Measurements from ENCODE around the gene PARM1.

PARM1 gene

DNA sequence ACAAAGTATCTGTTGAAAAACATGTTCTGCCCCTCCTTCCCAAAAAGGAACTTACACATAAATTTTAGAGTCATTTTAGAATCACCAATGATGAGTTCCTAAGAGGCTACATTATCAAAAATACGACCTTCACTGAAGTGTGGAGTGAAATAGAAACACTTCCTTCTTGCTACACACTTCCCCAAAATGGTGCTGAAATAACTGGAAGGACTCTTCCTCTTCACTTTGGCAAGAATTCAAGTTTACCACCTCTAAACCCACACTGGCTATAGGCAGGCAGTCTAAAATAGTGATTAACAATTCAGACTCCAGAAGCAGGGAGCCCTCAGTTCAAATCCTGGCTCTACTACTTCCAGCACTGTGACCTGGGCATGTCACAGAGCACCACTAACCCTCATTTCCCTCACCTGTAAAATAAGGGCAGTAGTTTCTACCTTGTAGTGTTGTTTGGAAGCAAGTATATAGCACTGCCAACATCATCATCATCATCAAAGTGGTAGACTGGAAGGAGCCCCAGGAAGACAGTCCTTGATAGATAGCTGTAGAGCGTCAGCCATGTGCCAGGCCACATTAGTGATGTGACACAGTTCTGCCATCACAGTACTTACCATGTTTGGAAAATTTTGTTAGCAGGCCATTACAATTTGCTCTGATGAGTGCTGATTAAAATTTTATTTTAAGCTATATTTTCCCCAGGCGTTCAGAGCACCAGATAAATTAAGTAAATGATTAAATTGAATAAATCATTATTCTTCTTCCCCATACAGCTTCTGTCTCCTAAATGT lies 103.3 kb downstream of the PARM1 start:
- peak; percentile 19 for DNase-seq

DNA sequence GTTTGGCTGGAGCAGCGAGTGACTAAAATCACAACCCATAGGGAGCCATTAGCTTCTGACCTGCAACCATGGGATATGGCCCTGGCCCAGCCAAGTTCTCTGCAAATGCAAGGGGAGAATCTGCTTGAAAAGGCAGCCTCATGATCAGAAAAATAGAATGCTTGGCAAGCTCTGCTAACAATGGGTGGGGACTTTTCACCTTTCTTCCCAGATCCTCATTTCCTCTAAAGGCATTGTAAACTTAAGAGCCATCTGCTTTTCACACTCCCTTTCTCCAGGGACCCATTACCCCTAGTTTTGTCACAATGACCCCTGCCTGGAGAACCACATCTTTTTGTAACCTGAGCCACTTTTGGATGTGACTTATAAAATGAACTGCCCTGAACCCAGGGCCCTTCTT lies 104.3 kb downstream of the PARM1 start:
- DNase-seq = no peak

DNA sequence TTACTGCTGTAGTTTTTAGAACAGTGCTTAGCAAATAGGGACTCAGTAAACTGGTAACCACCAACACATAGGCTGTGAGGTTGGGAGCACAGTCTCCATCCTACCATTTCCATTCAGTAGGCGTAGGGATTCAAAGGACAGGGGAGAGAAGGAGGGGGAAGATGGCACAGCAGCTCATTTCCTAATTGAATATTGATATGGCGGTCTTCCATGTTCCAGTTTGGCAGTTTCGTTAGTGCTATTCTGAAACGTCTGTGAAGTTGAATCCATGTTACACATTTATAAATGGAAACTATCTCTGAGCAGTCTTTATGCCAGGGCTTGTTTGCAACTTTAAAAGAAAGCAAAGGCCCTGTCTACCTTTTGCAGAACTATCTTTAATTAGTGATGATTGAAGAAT lies 105.5 kb downstream of the PARM1 start:
- DNase-seq = no peak

DNA sequence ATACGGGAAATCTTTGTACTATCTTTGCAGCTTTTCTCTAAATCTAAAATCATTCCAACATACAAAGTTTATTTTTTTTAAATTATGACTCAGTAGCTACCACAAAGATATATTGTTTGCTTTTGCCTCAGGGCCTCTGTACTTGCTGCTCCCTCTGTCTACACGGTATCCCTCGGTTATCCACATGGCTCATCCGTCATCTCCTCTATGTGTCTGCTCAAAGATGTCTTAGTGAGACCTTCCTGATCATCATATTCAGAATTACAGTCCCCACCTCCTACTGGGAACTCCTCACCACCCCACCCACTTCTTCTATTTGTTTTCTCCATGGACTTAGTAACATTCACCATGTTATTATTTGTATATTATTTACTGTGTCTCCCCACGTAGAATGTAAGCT lies 107.8 kb downstream of the PARM1 start:
- DNase-seq = no peak

DNA sequence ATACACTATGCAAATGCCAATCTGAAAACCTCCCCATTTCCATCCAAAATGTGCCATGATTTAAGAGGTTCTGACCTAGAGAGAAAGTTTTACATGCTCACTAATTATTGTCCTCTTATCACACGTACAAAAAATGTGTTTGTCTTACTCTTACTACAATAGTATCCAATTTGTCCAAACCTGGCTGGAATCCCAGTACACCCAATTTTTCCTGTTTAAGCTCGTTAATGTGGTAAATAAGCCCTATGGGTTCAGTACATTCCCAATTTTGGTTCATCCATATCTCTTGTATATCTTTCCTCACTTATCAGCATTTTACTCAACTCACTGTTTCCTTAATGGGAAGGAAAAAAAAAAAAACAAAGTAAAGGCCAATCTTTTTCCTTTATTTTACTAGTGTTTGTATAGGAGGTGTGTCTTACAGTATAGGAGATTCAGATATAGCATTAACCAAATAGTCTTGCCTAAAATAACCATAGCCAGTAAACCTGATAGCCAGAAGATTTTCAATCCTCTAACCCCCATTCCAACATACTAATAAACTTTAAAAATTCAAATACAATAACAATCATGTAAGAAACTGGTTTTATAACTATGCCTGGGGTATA lies 109.8 kb downstream of the PARM1 start:
- DNase-seq = no peak

DNA sequence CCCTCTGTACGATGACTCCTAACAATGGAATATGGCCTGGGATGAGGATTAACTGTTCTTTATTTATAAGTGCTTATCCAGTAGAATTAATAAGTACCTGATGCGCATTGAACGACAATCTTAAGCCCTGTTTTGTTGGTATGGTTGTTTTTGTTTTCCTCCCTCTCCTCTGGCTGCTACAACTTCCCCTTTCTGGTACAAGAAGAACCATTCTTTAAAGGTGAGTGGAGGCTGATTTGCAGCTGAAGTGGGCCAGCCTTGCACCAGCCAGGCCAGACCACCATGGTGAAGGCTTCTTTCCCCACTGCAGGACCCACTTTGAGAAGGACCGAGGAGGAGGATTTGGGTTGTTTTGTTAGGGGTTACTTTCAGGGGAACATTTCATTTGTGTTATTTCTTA lies 113.3 kb downstream of the PARM1 start:
- no peak for DNase-seq

DNA sequence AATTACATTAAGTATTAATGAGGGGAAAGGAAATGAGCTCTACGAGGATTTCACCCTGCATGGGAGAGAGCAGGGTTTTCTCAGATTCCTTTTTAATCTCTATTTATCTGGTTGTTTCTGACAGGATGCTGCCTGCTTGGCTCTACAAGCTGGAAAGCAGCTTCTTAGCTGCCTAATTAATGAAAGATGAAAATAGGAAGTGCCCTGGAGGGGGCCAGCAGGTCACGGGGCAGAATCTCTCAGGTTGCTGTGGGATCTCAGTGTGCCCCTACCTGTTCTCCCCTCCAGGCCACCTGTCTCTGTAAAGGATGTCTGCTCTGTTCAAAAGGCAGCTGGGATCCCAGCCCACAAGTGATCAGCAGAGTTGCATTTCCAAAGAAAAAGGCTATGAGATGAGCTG lies 113.7 kb downstream of the PARM1 start:
- no peak for DNase-seq

DNA sequence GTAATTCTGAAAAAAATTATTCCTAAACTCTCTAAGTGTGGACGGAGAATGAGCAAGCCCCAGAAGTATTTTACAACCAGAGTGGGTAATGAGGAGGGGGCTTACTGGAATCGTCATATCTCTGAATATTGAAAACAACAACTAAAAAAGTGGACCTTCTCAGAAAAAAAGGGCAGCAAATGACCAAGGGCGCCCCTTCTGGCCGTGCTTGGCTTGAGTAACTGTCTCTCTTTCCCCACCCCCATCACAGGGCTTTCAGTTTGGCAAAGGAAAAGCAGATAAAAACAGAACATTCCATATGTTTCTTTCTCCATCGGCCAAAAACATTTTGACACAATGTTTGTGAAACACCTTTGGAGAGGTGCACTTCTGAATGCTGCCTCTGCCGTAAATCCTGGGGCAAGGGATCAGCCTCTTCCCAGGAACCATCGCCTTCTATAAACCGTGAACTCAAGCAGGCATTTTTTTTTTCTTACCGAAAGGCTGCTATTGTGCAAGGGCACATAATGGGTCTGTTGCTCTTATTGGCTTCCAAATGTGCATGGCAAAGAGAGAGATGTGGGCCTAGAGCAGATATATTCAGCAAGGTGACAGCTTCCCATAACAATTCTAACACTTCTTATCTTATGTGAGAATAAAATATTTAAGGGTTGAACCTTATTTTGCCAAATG lies 115.4 kb downstream of the PARM1 start:
- no peak for DNase-seq

DNA sequence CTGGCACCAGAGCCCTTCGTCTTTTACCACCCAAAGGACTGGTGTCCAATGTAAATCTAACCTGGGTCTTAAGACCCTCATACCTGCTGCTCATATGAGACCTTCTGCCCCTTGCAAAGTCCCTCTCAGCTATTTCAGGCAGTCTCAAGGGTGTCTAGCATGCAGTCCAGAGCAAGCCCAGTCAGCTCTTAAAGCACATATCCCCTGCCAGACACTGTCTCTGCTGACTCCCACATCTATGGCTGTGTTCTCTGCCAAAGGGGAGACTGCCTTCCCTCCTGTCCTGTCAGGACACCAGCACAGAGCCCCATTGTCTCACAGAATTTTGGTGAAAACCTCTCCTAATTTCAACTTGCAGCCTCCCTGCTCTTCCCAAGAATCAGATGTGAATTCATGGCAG lies 118.5 kb downstream of the PARM1 start:
- no peak for DNase-seq

DNA sequence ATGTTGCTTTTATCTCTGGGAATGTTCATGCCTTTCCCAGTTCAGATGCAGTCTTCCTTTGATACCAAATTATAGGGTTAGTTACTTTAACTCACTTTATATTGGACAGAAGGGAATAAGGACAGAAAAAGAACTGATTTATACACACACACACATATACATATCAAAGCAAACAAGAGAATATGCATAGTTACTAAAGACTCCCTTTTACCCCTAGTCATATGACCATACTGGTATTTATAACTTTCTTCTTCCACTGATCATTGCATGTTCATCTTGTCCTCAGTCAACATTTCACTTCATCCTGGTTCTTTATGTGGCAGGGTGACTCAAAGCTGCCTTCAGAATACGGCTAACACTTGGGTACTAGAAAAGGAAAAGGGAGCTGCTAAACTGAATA lies 120.4 kb downstream of the PARM1 start:
- DNase-seq = no peak

DNA sequence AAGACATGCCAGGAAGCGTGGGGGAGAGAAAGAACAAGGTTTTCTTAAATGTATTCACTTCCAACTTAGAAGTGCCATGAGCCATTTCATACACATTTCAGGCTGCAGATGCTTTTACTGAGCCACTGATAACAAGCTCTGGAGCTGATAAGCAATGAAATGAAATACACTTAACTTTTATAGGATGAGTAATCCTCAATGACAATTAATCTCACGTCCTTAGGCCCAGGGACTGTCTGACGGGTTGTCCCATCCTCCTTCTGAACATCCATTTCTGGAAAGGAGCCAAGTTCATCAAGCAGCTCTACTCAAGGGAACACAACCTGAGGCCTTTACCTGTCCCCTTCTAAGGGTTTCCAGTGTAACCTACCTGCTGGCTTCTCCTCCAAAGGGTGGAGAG lies 121.2 kb downstream of the PARM1 start:
- DNase-seq = no peak

DNA sequence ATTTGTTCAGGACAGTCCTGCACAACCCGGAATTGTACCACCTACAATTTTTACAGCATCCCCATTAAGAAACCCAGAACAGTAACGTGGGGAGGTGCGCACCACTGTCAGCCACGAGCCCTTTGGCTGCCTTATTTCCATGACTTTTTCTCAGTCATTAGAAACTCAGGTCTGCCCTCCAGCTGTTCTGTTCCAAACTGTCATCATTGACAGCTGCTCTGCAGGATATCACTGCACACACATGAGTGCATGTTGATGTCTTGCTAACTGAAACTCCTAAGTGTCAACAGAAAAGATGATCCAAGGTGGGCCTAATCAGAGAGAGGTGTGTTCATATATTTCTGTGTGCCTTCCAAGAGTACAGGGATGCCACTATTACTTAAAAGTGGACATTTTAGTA lies 123.4 kb downstream of the PARM1 start:
- no peak for DNase-seq

DNA sequence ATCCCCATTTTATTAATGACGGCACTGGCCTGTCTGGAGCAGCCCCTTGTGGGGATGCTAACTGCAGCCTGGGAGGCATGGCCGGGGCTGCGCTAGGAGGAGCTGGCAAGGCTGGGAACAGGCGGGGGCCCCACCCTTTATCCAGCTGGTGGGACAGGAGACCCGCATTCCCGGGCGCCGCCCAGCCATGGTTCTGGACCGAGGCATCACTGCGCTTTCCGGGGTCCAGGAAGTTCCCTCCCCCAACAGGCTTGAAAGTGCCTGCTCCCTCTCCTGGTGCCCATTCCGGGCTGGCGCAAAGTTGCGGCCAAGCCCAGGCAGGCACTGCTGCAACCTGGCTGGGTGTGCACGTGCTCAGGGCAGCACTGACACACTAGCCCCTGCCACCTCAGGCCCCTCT lies 124.5 kb downstream of the PARM1 start:
- no peak for DNase-seq

DNA sequence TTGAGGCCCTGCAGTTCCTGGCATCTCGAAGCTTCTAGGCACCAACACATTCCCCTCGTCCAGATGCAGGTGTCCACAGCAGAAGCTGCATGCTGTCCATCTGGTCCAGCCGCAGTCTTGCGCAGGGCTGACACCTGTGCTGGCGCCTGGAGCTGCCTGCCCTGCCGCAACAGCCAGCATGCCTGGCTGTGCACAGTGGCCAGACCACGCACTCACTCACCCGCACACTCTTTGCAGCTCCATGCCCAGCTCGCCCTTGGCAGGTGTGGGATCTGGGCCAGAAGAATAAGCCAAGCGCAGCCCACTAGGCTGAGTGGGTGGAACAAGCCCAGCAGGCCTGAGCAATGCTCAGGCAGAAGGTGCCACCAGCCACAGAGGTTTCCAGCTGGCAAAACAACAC lies 125.6 kb downstream of the PARM1 start:
- DNase-seq = no peak

DNA sequence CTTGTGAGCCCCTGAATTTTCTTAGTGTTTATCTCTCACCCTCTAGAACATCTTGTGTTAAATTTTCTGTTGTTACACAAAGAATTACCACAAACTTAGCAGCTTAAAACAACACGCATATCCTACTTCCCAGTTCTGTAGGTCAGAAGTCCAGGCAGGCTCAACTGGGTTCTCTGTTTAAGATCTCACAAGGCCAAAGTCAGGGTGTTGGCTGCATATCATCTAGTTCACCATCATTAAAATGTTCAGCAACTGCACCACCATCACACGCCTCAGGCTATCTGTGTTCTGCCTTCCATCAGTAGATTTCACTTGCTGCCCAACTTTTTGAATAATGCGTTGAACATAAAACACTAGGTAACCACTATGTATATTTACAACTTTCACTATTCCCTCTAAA lies 130.5 kb downstream of the PARM1 start:
- no peak for DNase-seq

DNA sequence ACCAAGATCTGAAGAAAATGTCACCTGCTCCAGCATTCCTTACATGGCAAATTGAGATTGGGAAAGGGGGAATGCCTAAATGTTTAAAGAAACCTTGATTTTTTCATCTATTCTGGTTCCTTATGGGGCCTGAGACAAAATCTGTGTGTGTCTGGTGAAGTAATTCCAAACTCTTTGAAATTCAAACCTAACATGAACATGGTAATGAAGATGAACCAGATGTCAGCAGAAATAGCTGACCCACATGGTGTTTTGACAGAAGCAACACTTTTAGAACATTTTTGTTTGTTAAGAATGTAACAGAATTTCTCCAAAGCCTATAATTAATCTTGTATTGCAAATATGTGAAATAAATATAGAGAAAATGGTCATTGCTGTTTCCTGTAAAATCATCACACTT lies 133.0 kb downstream of the PARM1 start:
- no peak for DNase-seq

DNA sequence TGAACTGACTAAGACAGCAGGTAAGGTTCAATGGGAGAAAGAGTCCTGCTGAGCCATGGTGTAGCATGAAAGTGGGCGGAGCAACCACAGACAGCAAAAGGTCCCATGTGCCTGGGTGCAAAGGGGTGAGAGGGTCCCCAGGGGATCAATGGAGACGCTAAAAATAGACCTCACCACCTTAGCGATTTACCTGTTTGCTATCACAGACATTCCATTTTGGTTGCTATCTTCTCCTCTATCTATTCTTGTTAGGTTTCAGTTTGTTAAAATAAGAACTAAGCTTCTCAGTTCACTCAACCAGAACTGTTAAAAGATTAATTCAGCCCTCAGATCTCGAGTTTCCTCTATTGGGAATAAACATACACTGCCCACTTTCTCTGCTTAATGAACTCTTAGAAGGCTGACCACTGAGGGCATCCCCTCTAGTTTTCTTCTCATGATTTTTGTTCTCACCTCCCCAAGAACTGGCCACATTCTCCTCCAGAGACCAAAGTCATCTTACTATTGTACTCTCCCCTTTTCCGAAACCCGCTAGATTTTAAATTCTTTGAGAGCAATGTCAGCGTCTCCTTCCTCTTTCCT lies 136.7 kb downstream of the PARM1 start:
- no peak for DNase-seq

DNA sequence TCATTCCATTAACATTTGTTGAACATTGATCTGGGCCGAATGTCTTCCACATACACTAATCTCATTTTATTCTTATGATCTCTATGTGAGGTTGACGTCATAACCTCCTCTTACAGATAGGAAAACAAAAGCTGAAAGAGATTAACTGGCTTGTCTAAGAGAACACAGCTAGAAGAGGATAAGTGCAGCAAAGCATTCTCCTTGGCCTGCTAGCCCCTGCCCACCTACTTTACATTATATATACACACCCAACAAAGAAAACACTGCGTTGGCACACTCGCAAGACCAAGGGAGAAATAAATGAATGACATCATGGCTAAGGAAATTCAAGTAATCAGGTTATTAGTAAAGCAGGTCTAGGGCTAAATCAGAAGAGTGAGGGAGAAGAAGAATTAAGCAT lies 138.4 kb downstream of the PARM1 start:
- DNase-seq = no peak

DNA sequence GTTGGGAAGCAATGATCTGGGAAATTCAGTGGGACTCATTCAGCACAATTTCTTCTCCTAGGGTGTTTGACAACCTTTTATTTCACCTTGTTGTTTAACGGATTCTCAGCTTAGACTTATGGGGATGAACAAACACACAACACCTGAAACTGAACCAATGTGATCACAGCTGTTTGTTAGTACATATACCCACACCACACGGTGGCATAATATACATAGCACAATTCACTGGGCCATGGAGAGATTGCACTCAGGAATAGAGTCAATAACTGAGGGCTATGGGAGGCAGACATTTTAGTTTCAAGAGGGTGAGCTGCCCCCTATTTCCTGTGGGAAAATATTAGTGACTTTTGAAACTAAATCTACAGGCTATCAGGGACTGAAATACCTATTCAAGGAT lies 148.0 kb downstream of the PARM1 start:
- no peak for DNase-seq

DNA sequence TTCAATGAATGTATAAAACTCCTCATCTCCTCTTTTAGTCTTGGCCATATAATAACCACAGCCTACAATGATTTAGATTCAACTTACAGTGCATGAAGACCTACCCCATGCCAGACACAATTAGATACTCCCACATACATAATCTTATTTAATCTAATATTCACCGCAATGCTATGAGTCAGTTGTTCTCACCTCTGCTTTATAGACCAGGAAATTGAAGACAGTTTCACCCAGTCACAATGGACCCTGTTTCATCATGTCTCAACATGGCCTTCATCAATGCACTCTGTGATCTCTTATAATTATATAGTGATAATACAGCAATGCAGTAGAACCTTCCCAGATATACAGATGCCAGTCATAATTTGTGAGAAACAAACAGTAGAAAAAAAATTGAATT lies 148.6 kb downstream of the PARM1 start:
- DNase-seq = no peak

DNA sequence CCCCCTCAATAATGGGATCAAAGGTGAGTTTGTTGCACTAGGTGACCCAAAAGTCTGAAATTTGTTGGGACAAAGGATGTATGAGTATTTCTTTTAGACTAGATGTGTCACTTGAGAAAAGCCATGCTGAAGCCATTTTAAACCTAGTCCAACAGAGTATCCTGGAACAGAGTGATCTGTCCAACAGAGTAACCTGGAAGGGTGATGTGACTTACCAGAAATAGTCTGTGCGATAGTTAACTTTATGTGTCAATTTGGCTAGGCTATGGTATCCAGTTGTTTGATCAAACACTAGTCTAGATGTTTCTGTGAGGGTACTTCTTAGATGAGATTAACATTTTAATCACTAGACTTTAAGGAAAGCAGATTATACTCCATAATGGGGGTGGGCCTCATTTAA lies 154.5 kb downstream of the PARM1 start:
- DNase-seq = no peak

DNA sequence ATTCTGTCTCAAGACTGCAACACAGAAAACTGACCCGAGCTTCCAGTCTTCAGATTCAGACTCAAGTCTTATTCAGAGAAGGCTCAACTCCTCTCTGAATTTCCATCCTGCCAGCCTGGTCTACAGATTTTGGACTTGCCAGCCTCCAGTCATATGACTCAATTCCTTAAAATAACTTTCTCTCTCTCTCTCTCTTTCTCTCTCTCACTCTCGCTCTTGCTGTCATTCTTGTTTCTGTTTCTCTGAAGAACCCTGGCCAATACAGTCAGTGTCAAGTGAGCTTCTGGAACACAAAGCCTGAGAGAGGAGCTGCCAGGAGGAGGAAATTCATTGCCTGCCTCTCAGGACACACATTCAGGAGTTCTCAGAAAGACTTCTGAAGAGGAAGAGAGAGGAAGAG lies 154.9 kb downstream of the PARM1 start:
- no peak for DNase-seq

DNA sequence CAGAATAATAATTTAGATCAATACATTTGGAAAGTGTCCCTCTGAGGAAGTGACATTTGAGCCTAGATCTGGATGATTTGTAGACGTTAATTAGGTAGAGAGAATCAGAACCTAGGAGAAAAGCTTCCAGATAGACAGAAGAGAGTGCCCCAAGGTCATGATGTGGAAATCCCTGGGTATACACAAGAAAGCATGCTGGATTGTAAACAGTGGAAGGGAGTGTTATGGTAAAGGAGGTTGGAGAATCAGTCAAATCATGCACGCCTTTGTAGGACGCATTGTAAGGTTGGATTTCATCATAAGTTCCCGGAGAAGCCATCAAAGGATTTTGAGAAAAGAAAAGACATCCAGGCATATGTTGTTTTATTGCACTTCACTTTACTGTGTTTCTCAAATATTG lies 156.3 kb downstream of the PARM1 start:
- no peak for DNase-seq

DNA sequence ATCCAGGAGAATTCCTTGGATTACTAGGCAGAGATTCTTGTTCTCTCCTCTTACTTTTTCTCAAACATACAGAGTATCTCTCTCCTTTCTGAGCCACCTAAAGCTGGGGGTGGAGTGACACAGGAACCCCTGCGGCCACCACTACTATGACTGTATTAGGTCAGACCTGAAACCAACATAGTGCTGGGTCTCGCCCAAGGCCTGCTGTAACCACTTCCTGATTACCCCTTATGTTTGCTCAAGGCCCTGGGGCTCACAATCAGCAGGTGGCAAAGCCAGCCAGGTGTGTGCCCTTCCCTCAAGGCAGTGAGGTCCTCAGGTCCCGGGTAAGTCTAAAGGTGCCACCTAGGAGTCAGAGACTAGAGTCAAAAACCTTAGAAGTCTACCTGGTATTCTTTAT lies 166.4 kb downstream of the PARM1 start:
- no peak for DNase-seq
